ENCODE measurements around the gene RAB3C. TPM values are rescaled to one million over a fixed set of nuclear protein-coding genes. Genes with fewer than 3 reads are reported as not detected.

RAB3C gene
- total RNA-seq, 2 experiments from 2014 or later = not detected

- CTCF ChIA-PET = no interaction called here
- POLR2A ChIA-PET = no interaction called here
Measured at GRCh38 chr5:58717303-58718007, 134.6 kb downstream of the RAB3C start.

- POLR2A ChIA-PET = no interaction called here
- CTCF ChIA-PET = no interaction called here
Measured at GRCh38 chr5:58718269-58718978, 135.5 kb downstream of the RAB3C start.

GRCh38 chr5:58722160-58722559 lies 139.3 kb downstream of the RAB3C start:
- ChIA-PET POLR2A (no interaction called here), CTCF (no interaction called here)

GRCh38 chr5:58724992-58725391 lies 142.1 kb downstream of the RAB3C start:
- CTCF ChIA-PET = no interaction called here
- POLR2A ChIA-PET = no interaction called here

- POLR2A ChIA-PET = no interaction called here
- CTCF ChIA-PET = no interaction called here
Measured at GRCh38 chr5:58731641-58732040, 148.8 kb downstream of the RAB3C start.

GRCh38 chr5:58735637-58736036 lies 152.8 kb downstream of the RAB3C start:
- CTCF ChIA-PET = no interaction called here
- POLR2A ChIA-PET = no interaction called here

GRCh38 chr5:58736214-58736613 lies 153.3 kb downstream of the RAB3C start:
- ChIA-PET CTCF (no interaction called here), POLR2A (no interaction called here)

- ChIA-PET POLR2A (no interaction called here), CTCF (no interaction called here)
Measured at GRCh38 chr5:58737671-58738070, 154.8 kb downstream of the RAB3C start.

- ChIA-PET POLR2A (no interaction called here), CTCF (no interaction called here)
Measured at GRCh38 chr5:58738336-58738735, 155.5 kb downstream of the RAB3C start.

- POLR2A ChIA-PET = no interaction called here
- CTCF ChIA-PET = no interaction called here
Measured at GRCh38 chr5:58739051-58739450, 156.2 kb downstream of the RAB3C start.

GRCh38 chr5:58740956-58741355 lies 158.1 kb downstream of the RAB3C start:
- CTCF ChIA-PET = no interaction called here

GRCh38 chr5:58745350-58745749 lies 162.5 kb downstream of the RAB3C start:
- POLR2A ChIA-PET = no interaction called here
- CTCF ChIA-PET = no interaction called here

More at GRCh38 chr5:58740956-58741355, 158.1 kb downstream of the RAB3C start:
- POLR2A ChIA-PET = no interaction called here

- CTCF ChIA-PET = no interaction called here
Measured at GRCh38 chr5:58746321-58746720, 163.4 kb downstream of the RAB3C start.

GRCh38 chr5:58750036-58750435 lies 167.2 kb downstream of the RAB3C start:
- ChIA-PET CTCF (no interaction called here), POLR2A (no interaction called here)

More at GRCh38 chr5:58746321-58746720, 163.4 kb downstream of the RAB3C start:
- POLR2A ChIA-PET = no interaction called here

GRCh38 chr5:58751222-58751837 lies 168.5 kb downstream of the RAB3C start:
- CTCF ChIA-PET = no interaction called here
- POLR2A ChIA-PET = no interaction called here

GRCh38 chr5:58752104-58752503 lies 169.2 kb downstream of the RAB3C start:
- ChIA-PET CTCF (no interaction called here), POLR2A (no interaction called here)

GRCh38 chr5:58753446-58753845 lies 170.6 kb downstream of the RAB3C start:
- ChIA-PET CTCF (no interaction called here), POLR2A (no interaction called here)

- POLR2A ChIA-PET = no interaction called here
- CTCF ChIA-PET = no interaction called here
Measured at GRCh38 chr5:58754250-58754649, 171.4 kb downstream of the RAB3C start.

GRCh38 chr5:58755397-58755796 lies 172.5 kb downstream of the RAB3C start:
- ChIA-PET POLR2A (interaction anchor here (0.7 kb wide), 1 partner anchor 1102 kb away, joined by 3 read pairs; no protein-coding TSS in a partner anchor), CTCF (no interaction called here)

- POLR2A ChIA-PET = no interaction called here
Measured at GRCh38 chr5:58759745-58760144, 176.9 kb downstream of the RAB3C start.

GRCh38 chr5:58760222-58760621 lies 177.3 kb downstream of the RAB3C start:
- ChIA-PET CTCF (no interaction called here), POLR2A (no interaction called here)

More at GRCh38 chr5:58759745-58760144, 176.9 kb downstream of the RAB3C start:
- CTCF ChIA-PET = no interaction called here

All from activated CD8-positive, alpha-beta memory T cell treated with anti-CD3 and anti-CD28 coated beads for 36 hours (primary cell).